GM20000 (cell line): Measurements from ENCODE around the gene AGO4.

Experiments
- DNase-seq: peaks from one replicate; pipeline ENCODE4 v3.0.0; 2012; ENCODE audit warnings: low spot score
- TF ChIP-seq, protein P1 (sequence below): IDR thresholded peaks from 2 replicates; pipeline ENCODE4 v1.5.1; 2012; ENCODE audit warnings: mild to moderate bottlenecking, control low read depth; ENCODE audit errors: extremely low read depth, missing control alignments

Gene AGO4

DNA sequence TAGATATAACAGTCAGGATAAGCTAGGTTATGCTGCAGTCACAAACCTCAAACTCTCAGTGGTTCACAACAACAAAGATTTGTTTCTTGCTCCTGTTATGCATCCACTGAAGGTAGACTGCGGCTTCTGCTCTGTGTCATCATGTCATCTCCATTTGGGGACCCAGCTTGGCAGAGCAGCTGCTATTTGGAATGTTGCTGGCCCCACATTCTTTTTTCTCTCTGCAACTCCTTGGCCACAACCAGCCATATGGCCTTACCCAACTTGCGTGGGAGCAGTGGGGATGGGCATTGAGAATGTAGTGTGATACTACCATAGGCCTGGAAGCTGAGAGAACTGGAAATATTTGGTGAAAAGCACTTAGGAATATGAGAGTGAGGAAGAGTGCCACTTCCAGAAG is 26.4 kb downstream of the AGO4 start:
- no peak for DNase-seq

DNA sequence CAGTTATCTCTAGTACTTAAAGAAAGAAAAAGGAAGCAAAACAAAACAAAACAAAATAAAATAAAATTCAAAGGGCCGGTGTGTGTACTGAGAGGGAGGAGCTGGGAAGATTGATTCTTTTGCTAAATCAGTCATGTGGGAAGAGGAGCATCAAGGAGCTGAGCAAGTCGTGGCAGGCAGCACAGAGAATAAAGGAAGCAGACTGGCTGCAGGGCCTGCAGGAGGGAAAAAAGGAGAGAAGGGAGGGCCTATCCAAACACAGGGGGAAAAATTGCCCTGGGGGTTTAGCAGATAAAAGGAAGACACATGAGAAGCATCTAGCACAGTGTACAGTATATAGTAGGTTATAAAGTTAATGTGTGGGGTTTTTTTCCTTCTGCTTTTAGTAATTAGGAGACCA is 27.6 kb downstream of the AGO4 start:
- no peak for DNase-seq
- TF ChIP-seq, protein P1, sequence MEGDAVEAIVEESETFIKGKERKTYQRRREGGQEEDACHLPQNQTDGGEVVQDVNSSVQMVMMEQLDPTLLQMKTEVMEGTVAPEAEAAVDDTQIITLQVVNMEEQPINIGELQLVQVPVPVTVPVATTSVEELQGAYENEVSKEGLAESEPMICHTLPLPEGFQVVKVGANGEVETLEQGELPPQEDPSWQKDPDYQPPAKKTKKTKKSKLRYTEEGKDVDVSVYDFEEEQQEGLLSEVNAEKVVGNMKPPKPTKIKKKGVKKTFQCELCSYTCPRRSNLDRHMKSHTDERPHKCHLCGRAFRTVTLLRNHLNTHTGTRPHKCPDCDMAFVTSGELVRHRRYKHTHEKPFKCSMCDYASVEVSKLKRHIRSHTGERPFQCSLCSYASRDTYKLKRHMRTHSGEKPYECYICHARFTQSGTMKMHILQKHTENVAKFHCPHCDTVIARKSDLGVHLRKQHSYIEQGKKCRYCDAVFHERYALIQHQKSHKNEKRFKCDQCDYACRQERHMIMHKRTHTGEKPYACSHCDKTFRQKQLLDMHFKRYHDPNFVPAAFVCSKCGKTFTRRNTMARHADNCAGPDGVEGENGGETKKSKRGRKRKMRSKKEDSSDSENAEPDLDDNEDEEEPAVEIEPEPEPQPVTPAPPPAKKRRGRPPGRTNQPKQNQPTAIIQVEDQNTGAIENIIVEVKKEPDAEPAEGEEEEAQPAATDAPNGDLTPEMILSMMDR = no peak

More for the DNA sequence above, 26.4 kb downstream of the AGO4 start:
- TF ChIP-seq, protein P1 = no peak

DNA sequence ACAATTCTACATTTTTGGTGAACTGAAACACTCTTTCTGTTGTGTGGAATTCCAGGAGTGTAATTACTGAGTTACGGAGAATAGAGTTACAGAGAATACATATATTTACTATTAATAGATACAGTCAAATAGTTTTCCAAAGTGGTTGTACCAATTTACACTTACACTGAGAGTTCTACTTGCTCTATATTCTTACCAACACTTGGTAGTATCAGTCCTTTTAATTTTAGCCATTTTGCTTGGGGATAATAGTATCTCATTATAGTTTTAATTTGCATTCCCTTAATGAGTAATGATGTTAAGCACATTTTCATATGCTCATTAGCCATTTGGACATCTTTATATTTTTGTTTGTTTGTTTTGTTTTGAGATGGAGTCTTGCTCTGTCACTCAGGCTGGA is 28.9 kb downstream of the AGO4 start:
- no peak for DNase-seq
- TF ChIP-seq, protein P1 = no peak

DNA sequence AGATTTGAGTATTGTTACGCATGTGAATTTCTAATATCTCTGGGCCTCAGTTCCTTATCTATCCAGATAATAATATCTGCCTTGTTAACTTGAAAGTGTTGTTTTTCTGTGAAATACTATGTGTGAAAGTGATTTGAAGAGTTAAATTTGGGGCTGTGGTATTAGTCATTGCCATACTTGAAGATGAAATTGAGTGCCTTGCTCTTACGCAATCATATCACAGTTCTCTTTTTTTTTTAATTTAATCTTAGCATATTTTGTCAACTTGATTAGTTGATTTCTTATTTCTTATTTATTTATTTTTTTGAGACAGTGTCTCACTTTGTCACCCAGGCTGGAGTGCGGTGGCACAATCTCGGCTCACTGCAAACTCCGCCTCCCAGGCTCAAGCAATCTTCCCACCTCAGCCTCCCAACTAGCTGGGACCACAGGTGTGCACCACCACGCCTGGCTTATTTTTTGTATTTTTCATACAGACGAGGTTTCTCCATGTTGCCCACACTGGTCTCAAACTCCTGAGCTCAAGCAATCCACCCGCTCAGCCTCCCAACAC is 31.0 kb downstream of the AGO4 start:
- TF ChIP-seq, protein P1 = no peak
- DNase-seq = no peak

DNA sequence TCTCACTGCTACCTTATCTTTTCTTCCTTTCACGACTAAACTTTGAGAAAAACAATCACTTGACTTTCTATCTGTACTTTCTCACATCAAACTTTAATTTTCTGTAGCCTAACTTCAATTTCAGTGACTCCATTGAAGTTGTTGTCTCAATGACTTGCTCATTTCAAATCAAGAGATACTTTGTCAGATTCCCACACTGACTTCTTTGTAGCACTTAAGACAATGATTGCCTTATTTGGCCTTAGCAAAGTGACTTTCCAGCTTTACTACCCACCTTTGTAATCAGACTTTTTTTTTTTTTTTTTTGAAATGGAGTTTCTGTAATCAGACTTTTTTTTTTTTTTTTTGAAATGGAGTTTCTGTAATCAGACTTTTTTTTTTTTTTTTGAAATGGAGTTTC is 37.0 kb downstream of the AGO4 start:
- no peak for DNase-seq
- TF ChIP-seq, protein P1 = no peak

DNA sequence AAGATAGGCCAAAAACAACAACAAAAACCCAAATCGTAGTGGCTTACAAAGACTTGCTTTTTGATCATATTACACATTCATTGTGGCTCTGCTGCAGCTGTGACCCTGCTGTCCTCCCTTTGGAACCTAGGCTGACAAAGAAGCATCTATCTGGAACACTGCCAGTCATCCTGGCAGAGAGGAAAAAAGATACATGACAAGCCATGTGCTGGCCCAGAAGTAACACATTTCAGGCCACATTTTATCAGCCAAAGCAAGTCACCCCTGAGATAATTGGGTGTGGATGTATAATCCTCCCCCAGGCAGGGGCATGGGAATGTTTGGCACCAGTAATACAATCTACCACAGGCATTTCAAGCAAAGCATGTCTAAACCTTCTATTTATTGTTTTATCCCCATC is 38.0 kb downstream of the AGO4 start:
- TF ChIP-seq, protein P1 = no peak
- DNase-seq = no peak

DNA sequence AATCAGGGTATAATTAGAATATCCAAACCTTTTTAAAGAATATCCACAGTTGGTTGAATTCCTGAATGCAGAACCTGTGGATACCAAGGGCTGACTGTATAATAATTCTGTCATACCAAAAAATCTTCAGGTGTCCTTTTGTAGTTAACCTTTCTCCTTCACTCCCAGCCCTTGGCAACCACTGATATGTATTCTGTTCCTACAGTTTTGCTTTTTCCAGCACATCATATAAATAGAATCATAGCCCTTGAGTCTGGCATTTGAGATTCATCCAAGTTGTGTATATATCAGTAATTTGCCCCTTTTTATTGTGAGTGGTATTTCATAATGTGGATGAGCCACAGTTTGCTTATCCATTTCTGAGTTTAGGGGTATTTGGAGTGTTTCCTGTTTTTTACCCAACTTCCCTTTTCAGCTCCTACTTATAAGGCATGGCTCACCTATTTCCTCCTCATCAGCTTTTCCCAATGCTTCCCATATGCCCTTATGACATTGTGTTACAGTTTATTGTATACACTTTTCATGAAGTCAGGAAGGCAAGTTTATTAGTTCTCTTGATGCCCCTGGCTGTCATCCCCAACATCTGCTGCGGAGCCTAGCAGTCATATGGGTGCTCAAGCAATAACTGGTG is 40.2 kb downstream of the AGO4 start:
- DNase-seq = no peak
- TF ChIP-seq, protein P1 = no peak
